Anterior cingulate cortex (tissue), 58 donors: ENCODE results near the gene GPER1.
A peak's percentile ranks its signal among the peaks of the same experiment; 100 is the strongest.
"Not testable (repeated sequence)": the region's sequence is repeated elsewhere in the genome, so short reads cannot be mapped to it uniquely, and the experiment has no call there.

Experiments
- DNase-seq, 58 donors: peaks; one replicate each; lab custom pipeline; 2025; lab: John Stamatoyannopoulos, UW

The GPER1 gene

GRCh38 chr7:1087952-1088920 lies at the start of gene GPER1:
GPER1 (plus strand) TSS chr7:1088113; CDS start chr7:1091729, 3,616 bp downstream.
- peak in 29 of 58 donors; percentile 15 to 70 (median 39) for DNase-seq

DNA sequence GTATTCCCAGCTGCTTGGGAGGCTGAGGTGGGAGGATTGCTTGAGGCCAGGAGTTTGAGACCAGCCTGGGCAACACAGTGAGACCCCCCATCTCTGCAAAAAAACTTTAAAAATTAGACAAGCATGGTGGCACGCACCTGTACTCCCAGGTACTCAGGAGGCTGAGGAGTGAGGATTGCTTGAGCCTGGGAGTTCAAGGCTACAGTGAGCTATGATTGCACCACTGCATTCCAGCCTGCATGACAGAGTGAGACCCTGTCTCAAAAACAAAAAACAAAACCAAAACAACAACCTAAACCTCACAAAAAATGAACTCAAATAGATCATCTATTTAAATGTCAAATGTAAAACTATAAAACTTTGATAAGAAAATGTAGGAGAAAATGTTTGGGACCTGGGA lies 47.7 kb upstream of the GPER1 start:
- DNase-seq, result not testable (repeated sequence)

DNA sequence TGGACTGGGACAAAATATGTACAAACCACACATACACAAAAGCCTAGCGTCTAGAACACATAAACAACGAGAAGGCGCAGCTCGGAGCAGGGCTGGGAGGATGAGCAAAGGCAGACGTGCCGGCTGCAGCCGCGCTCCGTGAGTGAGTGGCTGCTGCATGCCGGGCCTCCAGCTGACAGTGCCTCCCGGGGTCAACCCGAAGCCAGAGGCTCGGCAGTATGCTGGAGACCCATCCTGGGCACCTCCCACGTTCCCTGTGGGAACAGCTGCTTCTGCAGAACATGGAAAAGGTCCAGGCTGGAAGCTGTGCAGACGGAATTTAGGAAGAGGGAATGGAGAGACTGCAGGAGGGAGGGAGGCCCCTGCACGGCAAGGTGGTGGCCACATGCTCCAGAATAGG lies 47.1 kb upstream of the GPER1 start:
- peak in 20 of 58 donors; percentile 10 to 72 (median 29) for DNase-seq

GRCh38 chr7:1041551-1042491 lies 46.1 kb upstream of the GPER1 start:
- no peak for DNase-seq

GRCh38 chr7:1042492-1042833 lies 45.5 kb upstream of the GPER1 start:
- DNase-seq, result no peak

DNA sequence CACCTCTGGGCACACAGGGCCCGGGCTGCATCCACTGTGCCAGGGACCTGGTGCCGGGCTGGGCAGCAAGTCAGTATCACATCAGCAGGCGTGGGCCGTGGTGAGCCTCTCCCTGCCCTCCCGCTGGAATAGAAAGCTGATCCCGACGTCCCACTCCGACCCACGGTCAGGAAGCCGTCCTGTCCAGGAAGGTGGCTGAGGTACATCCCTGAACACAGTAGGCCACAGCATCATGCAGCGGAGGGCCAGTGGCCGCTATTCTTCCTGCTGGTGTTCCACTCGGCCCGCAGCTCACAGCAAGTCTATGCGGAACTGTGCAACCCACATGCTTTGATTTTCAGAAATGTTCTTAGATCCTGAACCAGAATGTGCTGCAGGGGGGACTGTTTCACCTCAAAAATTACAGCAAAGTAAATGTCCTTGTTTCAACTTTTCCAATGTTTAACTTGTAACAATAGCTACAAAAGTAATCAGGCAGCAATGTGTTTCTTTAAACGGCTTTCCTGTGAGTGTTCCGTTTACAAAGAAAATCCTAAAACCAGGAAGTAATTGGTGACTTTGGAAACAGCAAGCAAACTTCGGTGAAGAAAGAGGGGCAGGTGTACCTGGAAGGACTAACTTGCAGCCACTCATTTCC lies 44.2 kb upstream of the GPER1 start:
- DNase-seq, result no peak

DNA sequence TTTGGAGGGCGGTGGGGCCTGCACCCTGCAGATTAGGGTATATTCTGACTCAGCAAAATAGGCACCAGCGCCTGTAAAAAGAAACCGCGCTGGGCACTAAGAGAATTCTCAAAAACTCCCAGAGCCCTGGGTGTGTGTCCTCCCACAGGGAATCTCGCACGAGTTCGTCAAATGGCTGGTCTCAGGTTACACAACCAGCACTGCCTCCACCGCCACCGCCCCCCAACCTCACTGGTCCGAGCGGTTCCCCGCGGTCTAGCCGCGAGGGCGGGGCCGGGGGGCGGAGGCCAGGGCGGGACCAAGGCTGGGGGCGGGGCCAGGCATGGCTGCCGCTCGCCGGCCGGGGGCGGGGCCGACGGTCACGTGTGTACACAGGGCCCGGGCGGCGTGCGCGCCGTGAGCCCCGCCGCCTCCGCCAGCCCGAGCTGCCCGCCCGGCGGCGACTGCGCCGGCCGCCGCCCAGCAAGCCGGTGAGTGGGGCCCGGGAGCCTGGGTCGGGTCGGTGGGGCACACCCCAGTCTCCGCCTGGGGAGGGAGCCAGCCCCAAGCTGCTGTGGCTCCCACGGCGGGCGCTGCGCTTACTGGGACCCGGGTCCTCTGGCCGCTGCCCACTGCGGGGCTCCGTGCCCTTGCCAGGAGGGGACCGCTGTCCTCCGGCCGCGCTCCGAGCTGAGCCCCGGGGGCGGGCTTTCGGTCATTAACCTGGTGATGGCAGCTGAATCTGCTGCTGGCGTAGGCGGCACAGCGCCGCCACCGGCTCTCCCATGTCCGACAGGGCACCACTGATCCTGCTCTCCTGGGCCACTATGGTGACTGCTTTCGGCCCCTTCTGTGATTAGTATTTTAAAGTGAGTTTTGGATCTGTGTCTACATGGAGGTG lies 43.5 kb upstream of the GPER1 start, which contains the start of gene GPR146:
Gene GPR146 (plus strand): TSS at position 358 of the 880 bp plus-strand sequence. CDS start 12,970 bp downstream, outside the sequence.
- DNase-seq, result peak; percentile 37 to 96 (median 88)

- DNase-seq, result peak in 1 of 58 donors; percentile 50
Observed at GRCh38 chr7:1045069-1046063, 42.5 kb upstream of the GPER1 start.

DNA sequence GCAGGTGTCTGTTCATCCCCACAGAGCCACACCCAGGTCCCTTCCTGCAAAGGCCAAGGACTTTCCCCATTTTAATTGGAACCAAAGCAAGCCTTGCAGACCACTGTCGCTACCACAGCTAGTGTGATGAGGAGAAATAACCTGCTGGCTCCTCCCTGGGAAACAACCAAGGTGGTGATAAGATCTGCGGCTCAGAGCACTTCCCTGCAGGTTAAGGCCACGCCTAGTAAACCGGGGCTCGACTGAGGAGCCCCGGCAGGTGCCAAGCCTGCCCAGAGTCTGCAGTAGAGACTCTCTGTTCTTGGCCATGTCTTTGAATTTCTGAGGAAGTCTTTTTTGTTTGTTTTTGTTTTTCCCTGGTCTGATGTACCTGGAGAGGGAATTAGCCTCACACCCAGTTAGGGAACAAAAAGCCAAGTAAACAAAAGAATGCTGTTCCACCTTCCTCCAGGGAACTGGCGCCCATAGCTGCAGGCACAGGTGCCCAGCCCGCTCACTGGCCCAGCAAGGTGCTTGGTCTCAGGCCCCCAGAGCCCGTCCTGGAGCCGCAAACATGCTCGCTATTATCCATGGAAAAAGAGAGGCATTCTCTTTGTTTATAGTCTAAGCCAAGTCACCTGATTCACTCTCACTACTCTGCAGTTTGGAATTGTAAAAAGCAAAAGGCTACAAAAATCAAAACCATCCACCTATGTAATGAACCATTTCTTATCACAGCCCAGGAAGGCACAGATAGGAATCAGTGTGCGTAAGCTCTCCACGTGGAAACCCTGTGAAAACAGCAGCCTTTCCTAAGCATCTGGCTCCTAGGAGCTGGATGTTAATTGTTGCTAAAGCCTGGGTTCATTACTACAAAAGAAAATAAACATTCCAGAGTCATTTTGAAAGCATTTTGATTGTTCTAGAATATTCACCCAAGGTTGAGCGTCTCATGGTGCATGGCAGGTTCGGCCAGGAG lies 40.9 kb upstream of the GPER1 start:
- DNase-seq, result no peak

DNA sequence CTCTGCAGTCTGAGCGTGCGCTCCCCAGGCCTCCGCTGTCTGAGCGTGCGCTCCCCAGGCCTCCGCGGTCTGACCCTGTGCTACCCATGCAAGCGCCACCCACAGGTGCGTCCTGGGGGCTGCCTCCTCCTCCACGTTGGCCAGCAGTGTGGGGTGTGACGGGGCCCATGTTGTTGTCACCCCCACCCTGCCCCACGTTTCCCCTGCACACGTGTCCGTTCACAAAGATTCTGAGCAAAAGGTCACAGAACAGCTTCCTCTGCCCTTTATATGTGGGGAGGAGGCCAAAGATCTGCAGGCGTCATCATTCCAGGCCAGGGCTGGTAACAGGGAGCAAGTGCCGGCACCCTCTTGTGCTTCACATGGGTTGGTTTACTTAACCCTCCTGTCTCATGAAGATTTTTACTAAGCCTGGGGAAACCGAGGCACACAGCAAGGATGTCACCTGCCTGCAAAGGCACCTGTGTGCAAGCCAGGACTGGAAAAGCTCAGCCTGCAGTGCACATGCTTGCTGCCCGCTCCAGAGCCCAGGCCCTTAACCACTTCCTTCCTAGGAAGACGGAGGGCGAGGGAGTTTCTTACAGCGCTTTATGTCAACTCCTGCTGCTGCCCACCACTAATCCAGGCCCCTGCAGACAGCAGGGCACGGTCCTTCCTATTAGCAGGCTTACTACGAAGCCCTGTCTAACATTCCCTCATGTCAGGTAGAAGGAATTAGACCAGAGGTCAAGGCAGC lies 38.7 kb upstream of the GPER1 start:
- no peak for DNase-seq

- no peak for DNase-seq
Observed at GRCh38 chr7:1049801-1050200, 38.1 kb upstream of the GPER1 start.

- DNase-seq, result peak in 3 of 58 donors; percentile 11 to 27 (median 16)
Observed at GRCh38 chr7:1050254-1050906, 37.5 kb upstream of the GPER1 start.

- no peak for DNase-seq
Observed at GRCh38 chr7:1050956-1051690, 36.8 kb upstream of the GPER1 start.

- DNase-seq, result peak in 12 of 58 donors; percentile 19 to 50 (median 31)
Observed at GRCh38 chr7:1052031-1052818, 35.7 kb upstream of the GPER1 start.
